ENCODE results near the gene LIPA. TPM values are rescaled to one million over a fixed set of nuclear protein-coding genes. Genes with fewer than 3 reads are reported as not detected.
A peak's percentile ranks its signal among the peaks of the same experiment; 100 is the strongest.
"Not testable (repeated sequence)": the region's sequence is repeated elsewhere in the genome, so short reads cannot be mapped to it uniquely, and the experiment has no call there.

Gene LIPA
- total RNA-seq, 2 experiments from 2014 or later = 8.9 to 19.4 TPM

- intact Hi-C loops (cut with micrococcal nuclease; ENCODE audit: unreplicated experiment) = no loop called here
- Histone ChIP-seq H3K9me2 (ENCODE audit: insufficient read depth, low read length) (no peaks in the 10 kb centered on the region), H4K20me1 (ENCODE audit: insufficient read depth, low read length) (no peaks in the 10 kb centered on the region), H3K79me2 (ENCODE audit: insufficient read depth, low read depth, low read length) (no peaks in the 10 kb centered on the region), H3K36me3 (ENCODE audit: insufficient read depth, low read length) (no peaks in the 10 kb centered on the region), H3K4me3 (ENCODE audit: low read depth, low read length, poor library complexity, severe bottlenecking) (no peak overlapping the region), H3K4me1 (ENCODE audit: insufficient read depth, low read length, poor library complexity, severe bottlenecking) (peaks cover 3% of the 10 kb centered on the region), H3K27ac (ENCODE audit: low read depth, low read length, poor library complexity, severe bottlenecking) (no peak overlapping the region), H3K4me2 (ENCODE audit: low read length) (no peak overlapping the region), H3K9me3 (ENCODE audit: low read length) (no peaks in the 10 kb centered on the region; the same call in 1 of the 2 replicates), H2AFZ (ENCODE audit: low read length) (no peak overlapping the region)
- BruUV-seq (replicated peaks) = no TSS peak
- POLR2A ChIA-PET = interaction anchor here (0.6 to 0.7 kb wide), 2 partner anchors 648 to 1861 kb away, joined by 3 to 4 read pairs; no protein-coding TSS in a partner anchor
- peak; percentile 11 for DNase-seq (ENCODE audit: low spot score)
- TF ChIP-seq, protein P1, sequence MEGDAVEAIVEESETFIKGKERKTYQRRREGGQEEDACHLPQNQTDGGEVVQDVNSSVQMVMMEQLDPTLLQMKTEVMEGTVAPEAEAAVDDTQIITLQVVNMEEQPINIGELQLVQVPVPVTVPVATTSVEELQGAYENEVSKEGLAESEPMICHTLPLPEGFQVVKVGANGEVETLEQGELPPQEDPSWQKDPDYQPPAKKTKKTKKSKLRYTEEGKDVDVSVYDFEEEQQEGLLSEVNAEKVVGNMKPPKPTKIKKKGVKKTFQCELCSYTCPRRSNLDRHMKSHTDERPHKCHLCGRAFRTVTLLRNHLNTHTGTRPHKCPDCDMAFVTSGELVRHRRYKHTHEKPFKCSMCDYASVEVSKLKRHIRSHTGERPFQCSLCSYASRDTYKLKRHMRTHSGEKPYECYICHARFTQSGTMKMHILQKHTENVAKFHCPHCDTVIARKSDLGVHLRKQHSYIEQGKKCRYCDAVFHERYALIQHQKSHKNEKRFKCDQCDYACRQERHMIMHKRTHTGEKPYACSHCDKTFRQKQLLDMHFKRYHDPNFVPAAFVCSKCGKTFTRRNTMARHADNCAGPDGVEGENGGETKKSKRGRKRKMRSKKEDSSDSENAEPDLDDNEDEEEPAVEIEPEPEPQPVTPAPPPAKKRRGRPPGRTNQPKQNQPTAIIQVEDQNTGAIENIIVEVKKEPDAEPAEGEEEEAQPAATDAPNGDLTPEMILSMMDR (conservative IDR thresholded peaks at IDR 0.05; ENCODE audit: low read length) = no peak
- no peak for TF ChIP-seq EZH2phosphoT487 (IDR thresholded peaks at IDR 0.05; ENCODE audit: borderline replicate concordance, low read depth, low read length)
- CTCF ChIA-PET (ENCODE audit: unreplicated experiment) = no interaction called here
Measured at GRCh38 chr10:89296220-89296648, 44.7 kb upstream of the LIPA start.

DNA sequence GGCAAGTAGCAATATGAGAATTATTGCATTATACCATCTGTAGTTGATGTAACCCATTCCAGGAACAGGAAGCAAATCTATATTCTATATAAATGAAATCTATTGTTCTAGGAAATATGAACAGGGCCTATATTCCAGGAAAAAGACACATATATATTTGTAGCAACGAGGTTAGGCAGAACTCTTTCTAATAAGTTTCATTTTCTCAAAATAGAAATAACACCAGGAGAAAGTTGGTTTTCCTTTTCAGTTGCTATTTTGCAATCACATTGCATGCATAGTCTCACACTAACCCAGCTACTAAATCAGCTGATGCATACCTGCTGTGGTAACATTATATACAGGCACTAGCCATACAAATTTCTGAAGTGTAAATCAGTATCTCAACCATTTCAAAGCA is 44.0 kb upstream of the LIPA start:
- H3K9me2 ChIP-seq (ENCODE audit: insufficient read depth, low read length) = no peaks in the 10 kb centered on the region
- no peaks in the 10 kb centered on the region for H3K4me1 ChIP-seq (ENCODE audit: insufficient read depth, low read length, poor library complexity, severe bottlenecking)
- no peak overlapping the region for H3K27ac ChIP-seq (ENCODE audit: low read depth, low read length, poor library complexity, severe bottlenecking)
- no TSS peak for BruUV-seq (replicated peaks)
- H3K36me3 ChIP-seq (ENCODE audit: insufficient read depth, low read length) = no peaks in the 10 kb centered on the region
- H2AFZ ChIP-seq (ENCODE audit: low read length) = no peak overlapping the region
- ChIA-PET POLR2A (interaction anchor here (0.6 to 0.7 kb wide), 3 partner anchors 649 to 1862 kb away, joined by 3 to 5 read pairs (median 4); no protein-coding TSS in a partner anchor), CTCF (ENCODE audit: unreplicated experiment) (no interaction called here)
- intact Hi-C loops (cut with micrococcal nuclease; ENCODE audit: unreplicated experiment) = no loop called here
- H3K9me3 ChIP-seq (ENCODE audit: low read length) = no peaks in the 10 kb centered on the region; the same call in 1 of the 2 replicates
- no peaks in the 10 kb centered on the region for H4K20me1 ChIP-seq (ENCODE audit: insufficient read depth, low read length)
- no peak overlapping the region for H3K4me3 ChIP-seq (ENCODE audit: low read depth, low read length, poor library complexity, severe bottlenecking)
- TF ChIP-seq, protein P1 (conservative IDR thresholded peaks at IDR 0.05; ENCODE audit: low read length) = no peak
- TF ChIP-seq EZH2phosphoT487 (IDR thresholded peaks at IDR 0.05; ENCODE audit: borderline replicate concordance, low read depth, low read length) = no peak
- H3K4me2 ChIP-seq (ENCODE audit: low read length) = no peak overlapping the region
- no peak for DNase-seq (ENCODE audit: low spot score)
- H3K79me2 ChIP-seq (ENCODE audit: insufficient read depth, low read depth, low read length) = no peaks in the 10 kb centered on the region

- no peak overlapping the region for H3K4me2 ChIP-seq (ENCODE audit: low read length)
- H3K4me1 ChIP-seq (ENCODE audit: insufficient read depth, low read length, poor library complexity, severe bottlenecking) = no peaks in the 10 kb centered on the region
- H3K9me2 ChIP-seq (ENCODE audit: insufficient read depth, low read length) = no peaks in the 10 kb centered on the region
- DNase-seq (ENCODE audit: low spot score) = no peak
- BruUV-seq (replicated peaks) = no TSS peak
- intact Hi-C loops (cut with micrococcal nuclease; ENCODE audit: unreplicated experiment) = no loop called here
- no peak overlapping the region for H3K4me3 ChIP-seq (ENCODE audit: low read depth, low read length, poor library complexity, severe bottlenecking)
- no peak overlapping the region for H2AFZ ChIP-seq (ENCODE audit: low read length)
- no peak overlapping the region for H3K27ac ChIP-seq (ENCODE audit: low read depth, low read length, poor library complexity, severe bottlenecking)
- no peaks in the 10 kb centered on the region; the same call in 1 of the 2 replicates for H3K9me3 ChIP-seq (ENCODE audit: low read length)
- TF ChIP-seq EZH2phosphoT487 (IDR thresholded peaks at IDR 0.05; ENCODE audit: borderline replicate concordance, low read depth, low read length) = no peak
- TF ChIP-seq, protein P1 (conservative IDR thresholded peaks at IDR 0.05; ENCODE audit: low read length) = no peak
- H4K20me1 ChIP-seq (ENCODE audit: insufficient read depth, low read length) = no peaks in the 10 kb centered on the region
- H3K36me3 ChIP-seq (ENCODE audit: insufficient read depth, low read length) = no peaks in the 10 kb centered on the region
- POLR2A ChIA-PET = no interaction called here
- no peaks in the 10 kb centered on the region for H3K79me2 ChIP-seq (ENCODE audit: insufficient read depth, low read depth, low read length)
- CTCF ChIA-PET (ENCODE audit: unreplicated experiment) = no interaction called here
Measured at GRCh38 chr10:89294721-89295239, 43.2 kb upstream of the LIPA start.

DNA sequence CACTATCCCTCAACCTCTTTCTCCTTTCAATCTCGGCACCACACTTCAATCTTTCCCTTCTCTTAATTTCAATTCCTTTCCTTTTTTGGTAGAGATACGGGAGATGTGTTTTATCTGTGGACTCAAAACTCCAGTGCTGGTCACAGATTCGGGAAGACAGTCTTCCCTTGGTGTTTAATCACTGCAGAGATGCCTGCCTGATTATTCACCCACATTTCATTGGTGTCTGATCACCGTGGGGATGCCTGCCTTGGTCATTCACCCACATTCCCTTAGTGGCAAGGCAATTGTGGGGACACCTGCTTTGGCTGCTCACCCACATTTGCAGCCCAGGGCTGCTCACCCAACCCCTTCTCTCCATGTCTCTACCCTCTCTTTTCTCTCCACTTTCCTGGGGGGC is 33.7 kb upstream of the LIPA start:
- H3K9me2 ChIP-seq (ENCODE audit: insufficient read depth, low read length); POLR2A ChIA-PET; H3K4me3 ChIP-seq (ENCODE audit: low read depth, low read length, poor library complexity, severe bottlenecking); intact Hi-C loops (cut with micrococcal nuclease; ENCODE audit: unreplicated experiment); H3K4me2 ChIP-seq (ENCODE audit: low read length); H3K9me3 ChIP-seq (ENCODE audit: low read length); DNase-seq (ENCODE audit: low spot score); BruUV-seq (replicated peaks); CTCF ChIA-PET (ENCODE audit: unreplicated experiment); H2AFZ ChIP-seq (ENCODE audit: low read length); H3K4me1 ChIP-seq (ENCODE audit: insufficient read depth, low read length, poor library complexity, severe bottlenecking); H3K27ac ChIP-seq (ENCODE audit: low read depth, low read length, poor library complexity, severe bottlenecking); H3K36me3 ChIP-seq (ENCODE audit: insufficient read depth, low read length); H3K79me2 ChIP-seq (ENCODE audit: insufficient read depth, low read depth, low read length); H4K20me1 ChIP-seq (ENCODE audit: insufficient read depth, low read length): not testable (repeated sequence)
